DND-41 (cell line): ENCODE data around the gene EGF.

ENCODE experiments used
- ATAC-seq: fragments of 200-7000 bp; cut with Tn5 transposase; 3 replicates; pipeline ENCODE4 v1.9.1; 2021; ENCODE audit warnings: low read depth; ENCODE audit not compliant: insufficient read depth
- DNase-seq: peaks from one replicate; pipeline ENCODE4 v3.0.0-alpha.2; 2020
- H2AFZ ChIP-seq: 2 replicates; pipeline ENCODE4 v1.6.0; 2012; ENCODE audit warnings: low read depth, low read length
- H3K27ac ChIP-seq: 2 replicates; pipeline ENCODE4 v1.5.1; 2012; ENCODE audit warnings: low read length, inconsistent platforms
- H3K27me3 ChIP-seq: fragments of 200-600 bp; sonication (generic); 2 replicates; pipeline ENCODE4 v1.6.0; 2012; ENCODE audit warnings: low read length, mild to moderate bottlenecking, inconsistent platforms; ENCODE audit not compliant: insufficient read depth, poor library complexity
- H3K36me3 ChIP-seq: 2 replicates; pipeline ENCODE4 v1.5.1; 2012; ENCODE audit warnings: low read length, inconsistent platforms; ENCODE audit not compliant: insufficient read depth
- H3K4me1 ChIP-seq: 2 replicates; pipeline ENCODE4 v1.5.1; 2012; ENCODE audit warnings: mild to moderate bottlenecking, low read length; ENCODE audit not compliant: insufficient read depth
- H3K4me2 ChIP-seq: 2 replicates; pipeline ENCODE4 v1.6.0; 2012; ENCODE audit warnings: mild to moderate bottlenecking, moderate library complexity, low read length, inconsistent platforms; ENCODE audit not compliant: insufficient read depth
- H3K4me3 ChIP-seq, 2 experiments: fragments of 200-600 bp in 1 of 2; shearing (Covaris generic) in 1 of 2; 2 replicates each; pipeline ENCODE4 v1.5.1; 2012 to 2016; ENCODE audit warnings: inconsistent platforms in 2 of 2, low read length in 2 of 2, mild to moderate bottlenecking in 2 of 2, low read depth in 1 of 2, moderate library complexity in 1 of 2
- H3K79me2 ChIP-seq: 2 replicates; pipeline ENCODE4 v1.6.0; 2012; ENCODE audit warnings: low read length, inconsistent platforms; ENCODE audit not compliant: insufficient read depth
- H3K9ac ChIP-seq: 2 replicates; pipeline ENCODE4 v1.6.0; 2012; ENCODE audit warnings: low read depth, mild to moderate bottlenecking, inconsistent platforms, low read length, moderate library complexity
- H3K9me3 ChIP-seq: 2 replicates; pipeline ENCODE4 v1.5.1; 2012; ENCODE audit warnings: low read length, moderate library complexity, mild to moderate bottlenecking, inconsistent platforms; ENCODE audit not compliant: insufficient read depth, severe bottlenecking
- H4K20me1 ChIP-seq: 2 replicates; pipeline ENCODE4 v1.6.0; 2012; ENCODE audit warnings: low read length; ENCODE audit not compliant: insufficient read depth
- CTCF ChIP-seq: IDR thresholded peaks from 2 replicates; pipeline ENCODE4 v1.5.1; 2012; ENCODE audit warnings: borderline replicate concordance, low read length, moderate library complexity, mild to moderate bottlenecking; ENCODE audit not compliant: poor library complexity, severe bottlenecking; ENCODE audit errors: extremely low read depth
- EZH2 ChIP-seq: IDR thresholded peaks from 3 replicates; pipeline ENCODE4 v1.6.1; 2012; ENCODE audit warnings: borderline replicate concordance, low read depth, mild to moderate bottlenecking, moderate library complexity, low read length, inconsistent platforms; ENCODE audit not compliant: severe bottlenecking

The EGF gene

GRCh38 chr4:109943745-109944144, 31.1 kb downstream of the EGF start:
- H2AFZ ChIP-seq = no peak overlapping the region
- no peak overlapping the region for H3K9ac ChIP-seq
- H3K4me3 ChIP-seq = no peak overlapping the region
- no peaks in the 10 kb centered on the region for H3K9me3 ChIP-seq
- H3K27ac ChIP-seq = no peak overlapping the region
- no peak overlapping the region for H3K4me2 ChIP-seq
- H3K79me2 ChIP-seq = no peaks in the 10 kb centered on the region
- DNase-seq (no peak), ATAC-seq (no peak)
- TF ChIP-seq CTCF (no peak), EZH2 (no peak)
- H3K4me1 ChIP-seq = no peaks in the 10 kb centered on the region
- no peaks in the 10 kb centered on the region for H4K20me1 ChIP-seq
- H3K27me3 ChIP-seq = no peaks in the 10 kb centered on the region
- H3K36me3 ChIP-seq = no peaks in the 10 kb centered on the region

GRCh38 chr4:109944591-109944990, 31.9 kb downstream of the EGF start:
- Histone ChIP-seq H4K20me1 (no peaks in the 10 kb centered on the region), H3K4me3 (no peak overlapping the region), H3K27ac (no peak overlapping the region), H3K4me1 (no peaks in the 10 kb centered on the region), H3K27me3 (no peaks in the 10 kb centered on the region), H3K36me3 (no peaks in the 10 kb centered on the region), H3K4me2 (no peak overlapping the region), H3K9me3 (no peaks in the 10 kb centered on the region), H3K9ac (no peak overlapping the region), H2AFZ (no peak overlapping the region), H3K79me2 (no peaks in the 10 kb centered on the region)
- DNase-seq = no peak
- ATAC-seq = no peak
- TF ChIP-seq CTCF (no peak), EZH2 (no peak)

- TF ChIP-seq CTCF (no peak), EZH2 (no peak)
- H3K4me3 ChIP-seq = no peak overlapping the region
Measured at GRCh38 chr4:109945056-109945455, 32.4 kb downstream of the EGF start.

GRCh38 chr4:109946120-109946519, 33.4 kb downstream of the EGF start:
- H3K36me3 ChIP-seq = no peaks in the 10 kb centered on the region
- H3K27ac ChIP-seq = no peak overlapping the region
- no peaks in the 10 kb centered on the region for H3K4me1 ChIP-seq
- H3K4me2 ChIP-seq = no peak overlapping the region
- H4K20me1 ChIP-seq = no peaks in the 10 kb centered on the region
- H3K9ac ChIP-seq = no peak overlapping the region
- no peaks in the 10 kb centered on the region for H3K79me2 ChIP-seq
- H3K9me3 ChIP-seq = no peaks in the 10 kb centered on the region
- no peak overlapping the region for H3K4me3 ChIP-seq
- ATAC-seq (no peak), DNase-seq (no peak)
- TF ChIP-seq EZH2 (no peak), CTCF (no peak)
- H3K27me3 ChIP-seq = no peaks in the 10 kb centered on the region
- no peak overlapping the region for H2AFZ ChIP-seq

More at GRCh38 chr4:109945056-109945455, 32.4 kb downstream of the EGF start:
- no peaks in the 10 kb centered on the region for H3K9me3 ChIP-seq
- no peak overlapping the region for H3K27ac ChIP-seq
- ATAC-seq (no peak), DNase-seq (no peak)
- no peak overlapping the region for H3K4me2 ChIP-seq
- H3K4me1 ChIP-seq = no peaks in the 10 kb centered on the region
- no peaks in the 10 kb centered on the region for H3K36me3 ChIP-seq
- H2AFZ ChIP-seq = no peak overlapping the region
- H3K27me3 ChIP-seq = no peaks in the 10 kb centered on the region
- H4K20me1 ChIP-seq = no peaks in the 10 kb centered on the region
- H3K9ac ChIP-seq = no peak overlapping the region
- no peaks in the 10 kb centered on the region for H3K79me2 ChIP-seq
